DOHH2 (cell line): ENCODE measurements around the gene GP1BB.

Experiments used
- CTCF ChIP-seq: fragments of 200-600 bp; sonication (generic); IDR thresholded peaks from one replicate; pipeline ENCODE4 v1.5.1; 2014; ENCODE audit warnings: antibody characterized with exemption, mild to moderate bottlenecking, low read depth, low read length; ENCODE audit not compliant: poor library complexity, severe bottlenecking
- EZH2phosphoT487 ChIP-seq: fragments of 200-600 bp; sonication (generic); IDR thresholded peaks from 2 replicates; pipeline ENCODE4 v1.6.1; 2017; ENCODE audit warnings: borderline replicate concordance, mild to moderate bottlenecking, antibody characterized with exemption, low read length, moderate library complexity, mixed read lengths

- no peak for TF ChIP-seq EZH2phosphoT487
- TF ChIP-seq CTCF, result no peak
Measured at GRCh38 chr22:19717181-19717580, 6.2 kb upstream of the GP1BB start.
